HUDEP-2 (cell line): ENCODE measurements around the gene GMDS.

Experiments
- DNase-seq, 76 experiments: peaks; one replicate each; lab custom pipeline; 2025; ENCODE audit not compliant: unreplicated experiment in 76 of 76; lab: John Stamatoyannopoulos, UW

The GMDS gene

GRCh38 chr6:1593286-1593957 is 652.0 kb downstream of the GMDS start:
- DNase-seq: no peak

GRCh38 chr6:1592852-1593251 is 652.6 kb downstream of the GMDS start:
- DNase-seq: no peak

GRCh38 chr6:1591926-1592325 is 653.5 kb downstream of the GMDS start:
- no peak for DNase-seq

- DNase-seq: no peak
Observed at GRCh38 chr6:1591243-1591642, 654.2 kb downstream of the GMDS start.

GRCh38 chr6:1590580-1590979 is 654.8 kb downstream of the GMDS start:
- no peak for DNase-seq

- no peak for DNase-seq
Observed at GRCh38 chr6:1589208-1589607, 656.2 kb downstream of the GMDS start.

- no peak for DNase-seq
Observed at GRCh38 chr6:1587977-1588376, 657.4 kb downstream of the GMDS start.

GRCh38 chr6:1587546-1587945 is 657.9 kb downstream of the GMDS start:
- no peak for DNase-seq

- DNase-seq: no peak
Observed at GRCh38 chr6:1586861-1587450, 658.4 kb downstream of the GMDS start.

- no peak for DNase-seq
Observed at GRCh38 chr6:1586256-1586655, 659.1 kb downstream of the GMDS start.

- DNase-seq: no peak
Observed at GRCh38 chr6:1585669-1586049, 659.7 kb downstream of the GMDS start.

GRCh38 chr6:1584996-1585668 is 660.3 kb downstream of the GMDS start:
- no peak for DNase-seq

GRCh38 chr6:1584146-1584545 is 661.3 kb downstream of the GMDS start:
- no peak for DNase-seq

- DNase-seq: no peak
Observed at GRCh38 chr6:1581120-1581991, 664.0 kb downstream of the GMDS start.

- no peak for DNase-seq
Observed at GRCh38 chr6:1580585-1580984, 664.8 kb downstream of the GMDS start.

- no peak for DNase-seq
Observed at GRCh38 chr6:1580109-1580508, 665.3 kb downstream of the GMDS start.

- no peak for DNase-seq
Observed at GRCh38 chr6:1579096-1579495, 666.3 kb downstream of the GMDS start.

- DNase-seq: no peak
Observed at GRCh38 chr6:1577896-1578745, 667.3 kb downstream of the GMDS start.

- DNase-seq: no peak
Observed at GRCh38 chr6:1577146-1577680, 668.2 kb downstream of the GMDS start.

- DNase-seq: no peak
Observed at GRCh38 chr6:1576711-1577110, 668.7 kb downstream of the GMDS start.
